HG02642 (cell line): ENCODE results near the gene SIAH2.

Source experiments
- ATAC-seq: cut with Tn5 transposase; IDR thresholded peaks from one replicate; pipeline ENCODE4 v1.9.1; 2021; ENCODE audit warnings: mild to moderate bottlenecking; ENCODE audit not compliant: unreplicated experiment, poor library complexity

SIAH2 gene

DNA sequence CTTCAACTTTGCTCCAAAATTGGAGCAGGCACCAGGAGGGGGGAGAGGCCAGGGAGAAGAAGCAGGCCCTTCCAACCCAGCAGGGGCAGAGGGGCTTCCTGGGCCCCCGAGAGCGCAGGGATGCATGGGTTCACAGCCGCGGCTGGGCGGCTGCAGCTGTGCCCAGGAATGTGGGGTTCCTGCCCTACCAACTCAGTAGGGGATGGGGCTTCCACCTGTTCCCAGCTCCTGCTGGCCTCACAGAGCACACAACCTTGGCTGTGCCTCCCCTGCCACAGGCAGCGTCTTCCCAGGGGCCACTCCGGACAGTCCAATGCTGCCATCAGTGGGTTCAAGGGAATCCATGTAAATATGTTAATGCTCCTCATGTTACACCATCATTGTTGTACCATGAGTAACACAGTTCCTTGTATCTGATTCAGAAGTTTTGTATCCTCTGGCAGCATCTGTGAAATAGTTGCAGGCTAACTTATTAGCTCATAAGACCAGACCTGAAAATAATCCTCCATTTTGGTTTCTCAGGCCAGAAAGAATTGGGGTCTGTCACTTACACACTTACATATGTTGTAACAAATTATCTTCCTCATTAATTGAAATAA, 12.1 kb upstream of the SIAH2 start:
- no peak for ATAC-seq

- ATAC-seq: no peak
Observed at GRCh38 chr3:150773616-150774192, 10.7 kb upstream of the SIAH2 start.

GRCh38 chr3:150771600-150771999, 8.6 kb upstream of the SIAH2 start:
- no peak for ATAC-seq

GRCh38 chr3:150770681-150771080, 7.7 kb upstream of the SIAH2 start:
- ATAC-seq: no peak

DNA sequence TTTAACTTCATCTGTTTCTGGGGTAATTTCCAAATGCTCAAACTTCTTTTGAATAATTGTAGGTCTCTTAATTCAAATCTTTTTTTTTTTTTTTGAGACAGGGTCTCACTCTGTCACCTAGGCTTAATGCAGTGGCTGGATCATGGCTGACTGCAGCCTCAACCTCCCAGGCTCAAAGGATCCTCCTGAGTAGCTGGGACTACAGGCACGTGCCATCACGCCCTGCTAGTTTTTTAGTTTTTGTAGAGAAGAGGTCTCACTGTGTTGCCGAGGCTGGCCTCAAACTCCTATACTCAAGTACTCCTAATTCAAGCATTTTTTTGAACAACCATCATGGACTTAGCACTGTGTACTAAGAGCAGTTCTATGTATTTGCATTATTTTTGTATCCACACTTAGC, 3.8 kb upstream of the SIAH2 start:
- no peak for ATAC-seq

GRCh38 chr3:150765949-150766720, 3.2 kb upstream of the SIAH2 start:
- peak; percentile 21 for ATAC-seq

DNA sequence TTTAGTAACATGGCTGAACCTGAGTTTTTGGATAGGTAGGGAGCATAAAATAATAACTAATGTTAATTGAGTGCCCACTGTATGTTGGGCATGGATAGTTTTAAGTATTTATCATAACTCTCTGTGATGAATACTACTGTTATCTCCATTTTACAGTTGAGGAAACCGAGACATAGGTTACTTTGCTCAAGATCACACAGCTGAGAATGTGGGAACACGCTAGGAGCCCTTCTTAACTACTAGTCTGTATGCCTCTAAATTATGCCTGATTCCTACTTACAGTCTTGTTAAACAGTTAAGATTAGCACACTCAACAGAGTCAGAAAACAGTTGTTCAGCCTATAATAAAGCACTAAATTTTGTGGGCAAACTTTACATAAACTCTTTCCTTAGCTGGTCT, 2.0 kb upstream of the SIAH2 start:
- ATAC-seq: no peak

- ATAC-seq: no peak
Observed at GRCh38 chr3:150764566-150764965, 1.6 kb upstream of the SIAH2 start.

DNA sequence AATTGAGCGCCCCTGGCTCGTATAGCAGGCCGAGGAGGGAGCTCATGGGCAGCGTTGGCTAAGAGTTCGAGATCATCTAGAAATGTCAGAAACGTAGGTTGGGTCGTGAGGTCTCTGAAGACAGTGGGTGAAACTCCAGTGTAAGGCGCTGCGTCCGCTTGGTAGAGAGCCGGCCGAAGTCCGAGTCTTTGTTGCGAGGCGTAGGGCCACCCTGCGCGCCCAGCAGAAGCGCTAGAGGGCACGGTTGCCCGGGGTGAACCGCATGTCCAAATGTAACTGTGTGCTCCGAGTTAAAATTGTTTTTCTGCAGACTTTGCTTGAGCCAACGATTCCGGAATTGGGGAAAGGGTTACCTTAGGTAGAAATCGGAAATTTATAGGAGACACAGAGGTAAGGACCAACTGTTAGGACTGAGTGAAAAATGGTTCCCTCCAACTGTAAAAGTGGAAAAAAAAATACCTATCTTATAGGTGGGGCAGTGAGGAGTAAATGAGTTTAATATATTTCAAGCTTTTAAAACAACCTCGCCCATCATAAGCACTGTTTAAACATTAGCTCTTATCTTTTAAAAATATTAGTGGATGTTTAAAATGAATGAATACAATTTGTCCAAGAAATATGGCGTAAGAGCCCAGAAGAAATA, 993 bp upstream of the SIAH2 start:
- peak; percentile 12 for ATAC-seq

DNA sequence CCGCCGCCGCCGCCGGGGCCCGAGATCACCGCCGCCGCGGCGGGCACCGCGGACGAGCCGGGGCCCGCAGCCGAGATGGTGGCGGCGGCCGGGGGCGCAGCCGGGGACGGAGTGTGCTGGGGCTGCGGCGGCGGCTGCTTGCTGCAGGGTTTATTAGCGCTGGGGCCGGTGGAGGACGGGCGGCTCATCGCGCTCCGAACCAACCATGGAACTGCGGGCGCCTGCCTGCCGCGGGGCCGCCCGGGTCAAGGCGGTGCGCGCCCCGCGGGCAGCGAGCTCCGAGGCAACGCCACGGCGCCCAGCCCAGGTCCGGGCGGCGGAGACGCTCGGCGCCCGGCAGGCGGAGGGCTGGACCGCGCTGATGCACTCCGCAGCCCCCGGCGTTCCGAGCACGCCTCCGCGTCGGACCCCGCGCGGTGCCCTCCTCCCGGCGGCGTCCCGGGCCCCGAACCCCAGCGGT, 277 bp downstream of the SIAH2 start:
- peak; percentile 1 for ATAC-seq

DNA sequence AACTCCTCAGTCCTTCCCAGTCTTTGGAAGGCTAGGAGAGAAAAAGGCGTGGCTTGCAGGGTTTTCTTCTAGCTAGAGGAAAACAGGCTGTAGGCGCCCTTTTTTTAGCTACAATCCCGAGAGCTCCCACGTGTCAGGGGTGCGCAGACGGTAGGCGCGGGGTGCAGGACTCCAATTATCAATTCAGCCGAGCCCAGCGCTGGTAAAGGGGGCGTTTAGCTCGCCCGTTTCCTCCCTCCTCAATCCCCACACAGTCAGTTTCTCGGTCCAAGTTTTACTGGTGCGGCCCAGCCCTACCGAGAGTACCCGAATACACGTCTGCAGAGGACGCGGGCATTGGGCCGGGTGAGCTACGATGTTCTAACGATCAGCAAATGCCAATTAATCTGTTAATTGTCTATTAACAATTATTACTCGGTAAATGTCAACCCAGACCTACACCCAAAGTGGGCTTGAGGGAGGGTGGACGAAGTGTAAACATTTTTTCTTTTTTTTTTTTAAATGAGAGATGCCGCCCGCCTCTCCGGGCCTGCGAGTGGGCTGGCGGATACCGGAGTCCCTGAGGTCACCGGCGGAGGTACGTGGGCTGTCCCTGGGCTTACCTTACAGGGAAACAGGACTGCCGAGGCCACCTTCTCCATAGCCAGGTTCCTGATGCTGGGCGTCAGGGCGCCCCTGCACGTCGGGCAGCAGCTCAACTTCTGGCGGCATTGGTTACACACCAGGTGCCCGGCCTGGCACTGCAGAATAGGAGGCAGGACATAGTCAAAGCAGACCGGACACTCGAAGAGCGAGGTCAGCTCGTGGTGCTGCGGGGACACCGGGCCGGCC, 923 bp downstream of the SIAH2 start:
- ATAC-seq: no peak

DNA sequence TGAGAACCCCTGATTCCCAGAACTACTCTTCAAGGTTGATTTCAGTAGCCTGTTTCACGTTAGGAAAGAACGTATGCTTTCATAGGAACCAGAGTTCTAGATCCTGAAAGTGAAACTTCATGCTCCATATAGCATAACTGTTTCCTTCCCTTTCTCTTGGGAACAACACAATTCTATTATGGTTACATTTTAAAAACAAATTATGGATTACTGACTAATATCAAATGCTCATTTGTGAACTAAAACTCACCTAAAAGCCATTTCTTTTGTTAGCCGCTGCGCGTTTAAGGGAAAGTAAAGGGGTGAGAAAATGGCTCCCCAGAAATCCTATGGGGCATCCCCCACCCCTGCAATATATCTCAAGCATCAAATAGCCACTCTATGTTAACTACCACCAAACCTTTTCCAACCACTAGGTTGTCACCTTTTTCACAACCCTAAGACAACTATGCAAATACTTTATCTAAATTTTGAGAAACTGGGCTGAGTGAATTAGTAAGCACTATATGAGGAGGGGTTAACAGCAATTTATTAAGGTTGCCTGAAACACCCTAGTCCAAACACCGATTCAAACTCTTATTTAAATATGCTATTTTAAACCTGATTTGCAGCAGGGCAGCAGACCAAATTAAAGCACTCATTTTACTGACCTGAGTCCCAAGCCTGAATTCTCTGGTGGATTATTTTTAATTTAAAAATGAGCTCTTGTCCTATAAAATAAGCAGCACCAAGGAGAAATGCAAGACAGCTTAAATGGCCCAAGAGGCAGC, 2.4 kb downstream of the SIAH2 start:
- peak; percentile 24 for ATAC-seq

- ATAC-seq: no peak
Observed at GRCh38 chr3:150759947-150760346, 3.0 kb downstream of the SIAH2 start.

- no peak for ATAC-seq
Observed at GRCh38 chr3:150759319-150759718, 3.6 kb downstream of the SIAH2 start.

- ATAC-seq: no peak
Observed at GRCh38 chr3:150757768-150758167, 5.2 kb downstream of the SIAH2 start.

DNA sequence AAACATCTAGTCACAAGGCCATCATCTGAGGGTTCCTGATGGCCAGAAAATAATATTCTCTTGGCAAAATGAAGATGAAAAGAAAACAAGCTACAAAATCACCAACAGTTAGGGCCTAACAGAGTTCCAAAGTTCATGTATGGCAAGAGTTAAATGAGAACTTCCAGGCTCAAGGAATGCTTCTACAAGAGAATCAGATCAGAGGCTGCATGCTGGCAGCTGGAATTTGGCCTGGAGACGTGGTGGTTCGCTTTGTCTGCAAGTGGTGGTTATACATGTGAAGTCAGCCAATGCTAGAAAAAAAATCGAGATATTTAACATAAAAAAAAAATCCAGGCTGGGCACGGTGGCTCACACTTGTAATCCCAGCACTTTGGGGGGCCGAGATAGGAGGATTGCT, 5.6 kb downstream of the SIAH2 start:
- ATAC-seq: no peak

- no peak for ATAC-seq
Observed at GRCh38 chr3:150756491-150757059, 6.4 kb downstream of the SIAH2 start.

DNA sequence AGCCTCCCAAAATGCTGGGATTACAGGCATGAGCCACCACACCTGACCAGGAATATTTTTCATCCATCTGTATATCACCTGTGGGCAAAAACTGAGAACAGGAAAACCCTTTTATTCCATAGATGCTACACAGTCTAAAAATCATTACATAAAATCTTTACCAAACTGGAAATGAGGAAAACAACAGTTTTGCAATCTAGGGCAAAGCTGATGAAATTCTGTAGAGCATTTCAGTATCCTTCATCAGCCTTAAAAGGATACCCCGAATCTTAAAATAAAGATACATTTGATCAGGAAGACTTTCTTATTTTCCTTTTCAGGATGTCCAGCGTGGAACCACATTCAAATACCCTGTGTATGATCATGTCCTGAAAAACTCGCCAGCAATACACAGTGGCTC, 7.1 kb downstream of the SIAH2 start:
- no peak for ATAC-seq

DNA sequence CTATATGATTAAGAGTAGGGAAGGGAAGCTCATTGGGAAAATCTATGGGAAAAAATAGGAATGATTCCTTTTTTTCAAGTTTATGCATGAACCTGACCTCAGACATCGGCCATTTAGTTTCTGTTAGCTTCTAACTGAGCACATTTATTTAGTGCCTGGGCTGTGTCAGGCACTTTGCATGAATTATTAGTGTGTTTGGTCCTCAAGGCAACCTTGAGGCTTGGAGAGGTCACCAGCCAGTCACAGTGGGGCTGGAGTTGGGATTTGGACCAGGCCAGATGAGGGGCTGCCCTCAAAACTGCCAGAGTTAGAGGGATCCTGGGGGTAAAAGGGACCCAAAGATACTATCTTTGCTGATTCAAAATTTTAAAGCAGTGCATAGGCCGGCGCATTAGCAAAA, 8.1 kb downstream of the SIAH2 start:
- no peak for ATAC-seq
